ENCODE data around the gene UVRAG. TPM values are rescaled to one million over a fixed set of nuclear protein-coding genes. Genes with fewer than 3 reads are reported as not detected.

Gene UVRAG
- total RNA-seq, 1 experiment from 2014 or later, result 13.0 TPM

DNA sequence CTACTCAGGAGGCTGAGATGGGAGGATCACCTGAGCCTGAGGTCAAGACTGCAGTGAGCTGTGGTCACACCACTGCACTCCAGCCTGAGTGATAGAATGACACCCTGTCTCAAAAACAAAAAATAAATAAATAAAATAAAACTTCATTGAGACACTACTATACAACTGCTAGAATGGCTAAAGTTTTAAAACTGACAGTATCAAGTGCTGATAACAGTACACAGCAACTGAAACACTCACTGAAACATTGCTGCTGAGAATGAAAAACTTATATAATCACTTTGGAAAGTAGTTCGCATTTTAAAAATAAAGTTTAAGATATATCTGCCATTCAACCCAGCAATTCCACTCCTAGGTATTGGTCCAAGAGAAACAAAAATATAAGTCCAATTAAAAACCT lies 290.6 kb downstream of the UVRAG start:
- H3K4me1 ChIP-seq (ENCODE audit: insufficient read depth, low read length), result no peaks in the 10 kb centered on the region

DNA sequence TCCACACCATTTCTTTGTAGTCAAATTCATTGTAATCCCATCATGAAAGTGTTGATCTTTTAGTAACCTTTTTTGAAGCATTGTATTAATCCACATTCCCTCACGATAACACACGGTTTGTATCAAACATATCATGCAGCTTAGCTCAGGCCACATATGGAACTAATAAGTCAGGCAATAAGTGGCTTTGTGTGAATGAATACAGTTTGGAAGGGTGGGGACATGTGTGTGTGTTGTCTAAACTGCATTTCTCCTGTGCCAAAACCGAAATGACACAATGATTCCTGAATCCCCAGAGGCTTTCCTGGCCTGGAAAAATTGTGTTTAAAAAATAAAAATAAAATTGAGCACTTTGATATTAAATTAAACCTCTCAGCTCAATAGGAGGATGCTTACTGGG lies 293.0 kb downstream of the UVRAG start:
- H3K4me1 ChIP-seq (ENCODE audit: insufficient read depth, low read length), result no peaks in the 10 kb centered on the region
- ATAC-seq, result no peak
- H3K4me2 ChIP-seq (ENCODE audit: low read length), result no peak overlapping the region
- H4K20me1 ChIP-seq (ENCODE audit: low read length), result no peaks in the 10 kb centered on the region
- intact Hi-C loops (cut with micrococcal nuclease), result no loop called here
- H3F3A ChIP-seq (ENCODE audit: low read length, unreplicated experiment), result no peaks in the 10 kb centered on the region
- H3K36me3 ChIP-seq (ENCODE audit: low read depth, low read length), result no peaks in the 10 kb centered on the region
- H3K4me3 ChIP-seq (ENCODE audit: low read length), result no peak overlapping the region
- no peak overlapping the region for H3K9ac ChIP-seq (ENCODE audit: low read length)
- no peak for DNase-seq
- ChIA-PET CTCF (no interaction called here), POLR2A (ENCODE audit: unreplicated experiment) (no interaction called here)
- no peaks in the 10 kb centered on the region for H3K9me2 ChIP-seq (replicated peaks; ENCODE audit: low read length)
- TF ChIP-seq, protein P1, sequence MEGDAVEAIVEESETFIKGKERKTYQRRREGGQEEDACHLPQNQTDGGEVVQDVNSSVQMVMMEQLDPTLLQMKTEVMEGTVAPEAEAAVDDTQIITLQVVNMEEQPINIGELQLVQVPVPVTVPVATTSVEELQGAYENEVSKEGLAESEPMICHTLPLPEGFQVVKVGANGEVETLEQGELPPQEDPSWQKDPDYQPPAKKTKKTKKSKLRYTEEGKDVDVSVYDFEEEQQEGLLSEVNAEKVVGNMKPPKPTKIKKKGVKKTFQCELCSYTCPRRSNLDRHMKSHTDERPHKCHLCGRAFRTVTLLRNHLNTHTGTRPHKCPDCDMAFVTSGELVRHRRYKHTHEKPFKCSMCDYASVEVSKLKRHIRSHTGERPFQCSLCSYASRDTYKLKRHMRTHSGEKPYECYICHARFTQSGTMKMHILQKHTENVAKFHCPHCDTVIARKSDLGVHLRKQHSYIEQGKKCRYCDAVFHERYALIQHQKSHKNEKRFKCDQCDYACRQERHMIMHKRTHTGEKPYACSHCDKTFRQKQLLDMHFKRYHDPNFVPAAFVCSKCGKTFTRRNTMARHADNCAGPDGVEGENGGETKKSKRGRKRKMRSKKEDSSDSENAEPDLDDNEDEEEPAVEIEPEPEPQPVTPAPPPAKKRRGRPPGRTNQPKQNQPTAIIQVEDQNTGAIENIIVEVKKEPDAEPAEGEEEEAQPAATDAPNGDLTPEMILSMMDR (conservative IDR thresholded peaks at IDR 0.05; ENCODE audit: low read depth, low read length), result no peak
- TF ChIP-seq EZH2phosphoT487 (IDR thresholded peaks at IDR 0.05; ENCODE audit: borderline replicate concordance, low read length) (no peak), EZH2 (IDR thresholded peaks at IDR 0.05; ENCODE audit: low read length, unreplicated experiment) (no peak)
- H2AFZ ChIP-seq (ENCODE audit: low read length), result no peak overlapping the region
- no peaks in the 10 kb centered on the region for H3K9me3 ChIP-seq (ENCODE audit: low read length)
- H3K27me3 ChIP-seq (ENCODE audit: low read length), result no peaks in the 10 kb centered on the region
- H3K79me2 ChIP-seq (ENCODE audit: low read length), result no peaks in the 10 kb centered on the region
- no TSS peak for BruUV-seq (replicated peaks)
- no peak overlapping the region for H3K27ac ChIP-seq (ENCODE audit: low read length)

More for the DNA sequence above, 290.6 kb downstream of the UVRAG start:
- no TSS peak for BruUV-seq (replicated peaks)
- Histone ChIP-seq H3F3A (ENCODE audit: low read length, unreplicated experiment) (no peaks in the 10 kb centered on the region), H3K9ac (ENCODE audit: low read length) (no peak overlapping the region), H3K9me3 (ENCODE audit: low read length) (no peaks in the 10 kb centered on the region), H3K27me3 (ENCODE audit: low read length) (no peaks in the 10 kb centered on the region), H3K79me2 (ENCODE audit: low read length) (no peaks in the 10 kb centered on the region), H3K27ac (ENCODE audit: low read length) (no peak overlapping the region), H2AFZ (ENCODE audit: low read length) (no peak overlapping the region), H3K9me2 (replicated peaks; ENCODE audit: low read length) (no peaks in the 10 kb centered on the region), H3K4me3 (ENCODE audit: low read length) (no peak overlapping the region), H4K20me1 (ENCODE audit: low read length) (no peaks in the 10 kb centered on the region), H3K36me3 (ENCODE audit: low read depth, low read length) (no peaks in the 10 kb centered on the region), H3K4me2 (ENCODE audit: low read length) (no peak overlapping the region)
- no peak for ATAC-seq
- intact Hi-C loops (cut with micrococcal nuclease), result no loop called here
- TF ChIP-seq EZH2 (IDR thresholded peaks at IDR 0.05; ENCODE audit: low read length, unreplicated experiment) (no peak), EZH2phosphoT487 (IDR thresholded peaks at IDR 0.05; ENCODE audit: borderline replicate concordance, low read length) (no peak)
- TF ChIP-seq, protein P1 (conservative IDR thresholded peaks at IDR 0.05; ENCODE audit: low read depth, low read length), result no peak
- no peak for DNase-seq
- ChIA-PET POLR2A (ENCODE audit: unreplicated experiment) (no interaction called here), CTCF (no interaction called here)

DNA sequence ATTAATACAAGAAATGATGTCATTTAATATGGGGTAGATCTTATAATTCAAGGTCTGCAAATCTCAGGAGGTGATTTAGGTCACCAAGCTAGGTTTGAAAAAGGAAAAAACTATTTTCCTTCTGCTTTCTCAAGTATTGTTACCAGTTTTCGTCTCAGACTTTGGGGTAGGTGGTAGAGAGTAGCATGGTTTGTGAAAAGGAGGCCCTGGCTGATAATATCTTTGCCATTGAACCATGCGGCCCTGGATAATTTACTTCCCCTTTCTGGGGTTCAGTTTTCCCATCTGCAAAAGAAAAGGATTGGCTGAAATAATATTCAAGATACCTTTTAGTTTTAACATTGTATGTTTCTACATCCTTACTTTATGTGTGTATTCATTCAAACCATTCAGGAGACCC lies 299.2 kb downstream of the UVRAG start:
- DNase-seq (no peak), ATAC-seq (no peak)
- H3F3A ChIP-seq (ENCODE audit: low read length, unreplicated experiment), result no peaks in the 10 kb centered on the region
- no peak overlapping the region for H3K9ac ChIP-seq (ENCODE audit: low read length)
- intact Hi-C loops (cut with micrococcal nuclease), result no loop called here
- no peaks in the 10 kb centered on the region for H3K9me3 ChIP-seq (ENCODE audit: low read length)
- no peaks in the 10 kb centered on the region for H3K27me3 ChIP-seq (ENCODE audit: low read length)
- no peaks in the 10 kb centered on the region for H4K20me1 ChIP-seq (ENCODE audit: low read length)
- no peaks in the 10 kb centered on the region for H3K4me1 ChIP-seq (ENCODE audit: insufficient read depth, low read length)
- no peaks in the 10 kb centered on the region for H3K9me2 ChIP-seq (replicated peaks; ENCODE audit: low read length)
- POLR2A ChIA-PET (ENCODE audit: unreplicated experiment), result no interaction called here
- H3K4me2 ChIP-seq (ENCODE audit: low read length), result no peak overlapping the region
- H3K27ac ChIP-seq (ENCODE audit: low read length), result no peak overlapping the region
- BruUV-seq (replicated peaks), result no TSS peak
- H3K36me3 ChIP-seq (ENCODE audit: low read depth, low read length), result peaks cover 3% of the 10 kb centered on the region; the same call in 1 of the 2 replicates
- H3K4me3 ChIP-seq (ENCODE audit: low read length), result no peak overlapping the region
- H2AFZ ChIP-seq (ENCODE audit: low read length), result no peak overlapping the region
- TF ChIP-seq EZH2phosphoT487 (IDR thresholded peaks at IDR 0.05; ENCODE audit: borderline replicate concordance, low read length), result no peak
- no peak for TF ChIP-seq EZH2 (IDR thresholded peaks at IDR 0.05; ENCODE audit: low read length, unreplicated experiment)
- TF ChIP-seq, protein P1 (conservative IDR thresholded peaks at IDR 0.05; ENCODE audit: low read depth, low read length), result no peak
- CTCF ChIA-PET, result no interaction called here
- no peaks in the 10 kb centered on the region for H3K79me2 ChIP-seq (ENCODE audit: low read length)

Measured in PC-3 (cell line).